Fibroblast of skin of back (primary cell): ENCODE measurements around the gene SNAI1.
A peak's percentile ranks its signal among the peaks of the same experiment; 100 is the strongest.
"Not testable (repeated sequence)": the region's sequence is repeated elsewhere in the genome, so short reads cannot be mapped to it uniquely, and the experiment has no call there.

Source experiments
- DNase-seq: peaks from one replicate; pipeline ENCODE4 v3.0.0-alpha.2; 2013

SNAI1 gene

GRCh38 chr20:49964964-49965780, 17.6 kb upstream of the SNAI1 start:
- peak; percentile 37 for DNase-seq

DNA sequence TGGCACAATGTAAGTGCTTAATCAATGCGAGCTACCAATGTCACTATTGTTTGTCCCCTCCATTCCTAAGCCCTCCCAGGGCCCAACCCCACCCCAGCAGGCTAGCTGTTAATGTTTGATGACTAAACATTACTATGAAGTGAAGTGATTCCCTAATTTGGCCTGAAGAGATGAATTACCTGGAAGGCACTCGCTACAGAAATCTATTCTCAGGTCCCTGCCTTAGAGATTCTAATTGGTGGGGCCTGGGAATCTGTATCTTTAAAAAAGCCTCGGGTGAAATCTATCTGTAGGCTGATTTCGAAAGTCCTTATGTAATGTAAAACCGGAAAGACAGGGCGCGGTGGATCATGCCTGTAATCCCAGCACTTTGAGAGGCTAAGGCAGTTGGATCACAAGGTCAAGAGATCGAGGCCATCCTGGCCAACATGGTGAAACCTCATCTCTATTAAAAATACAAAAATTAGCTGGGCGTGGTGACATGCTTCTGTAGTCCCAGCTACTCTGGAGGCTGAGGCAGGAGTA, 16.9 kb upstream of the SNAI1 start:
- no peak for DNase-seq

DNA sequence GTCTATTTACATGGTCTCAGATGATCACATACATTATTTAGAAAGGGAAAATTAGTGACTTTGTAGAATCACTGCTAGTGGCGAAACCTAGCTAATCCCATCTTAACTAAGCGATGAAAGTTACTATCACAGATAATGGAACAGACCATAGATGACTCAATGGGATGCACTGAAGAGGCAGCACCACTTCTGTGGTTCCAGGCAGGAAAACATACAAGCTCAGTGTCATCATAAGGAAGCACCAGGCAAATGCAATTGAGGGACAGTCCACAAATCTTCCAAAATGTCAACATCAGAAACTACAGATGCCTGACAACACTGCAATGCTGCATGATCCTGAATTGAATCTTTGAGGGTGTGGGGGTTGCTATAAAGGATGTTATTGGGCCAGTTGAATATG, 15.9 kb upstream of the SNAI1 start:
- peak; percentile 35 for DNase-seq

DNA sequence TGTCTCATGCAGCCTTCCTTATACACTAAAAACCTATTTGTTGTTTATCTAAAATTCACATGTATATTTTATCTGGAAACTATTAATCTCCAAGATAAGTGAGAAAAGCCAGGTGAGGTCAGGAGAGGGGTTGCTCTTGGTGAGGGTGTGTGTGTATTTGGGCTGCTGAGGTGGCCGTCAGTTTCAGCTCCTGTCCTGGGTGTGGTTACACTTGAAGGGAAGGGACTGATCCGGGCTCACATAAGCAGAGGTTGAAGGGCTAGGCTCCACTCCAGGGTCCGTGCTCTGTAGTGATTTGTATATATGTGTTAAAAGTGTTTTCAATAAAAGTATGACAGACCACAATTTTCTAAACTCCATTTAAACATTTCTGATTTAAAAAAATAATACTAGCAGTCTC, 13.5 kb upstream of the SNAI1 start:
- DNase-seq: no peak

DNA sequence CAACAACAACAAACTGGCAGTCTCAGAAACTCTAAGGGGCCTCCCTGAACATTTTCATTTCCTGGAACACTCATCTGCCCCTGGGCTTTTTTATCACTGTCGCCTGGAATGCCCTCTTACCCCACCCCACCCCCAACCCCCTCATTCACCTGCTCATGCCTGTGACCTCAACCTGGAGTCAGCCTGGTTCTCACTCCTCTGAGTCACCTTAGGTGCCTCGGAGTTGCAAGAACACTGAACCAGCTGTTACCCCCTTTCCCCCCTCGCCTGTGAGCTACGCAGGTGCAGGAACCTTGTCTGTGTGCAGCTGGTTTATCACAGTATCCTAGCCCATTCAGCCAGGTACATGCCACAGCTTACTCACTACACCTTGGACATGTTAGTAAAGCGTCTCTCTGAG, 12.8 kb upstream of the SNAI1 start:
- DNase-seq: no peak

- DNase-seq: no peak
Measured at GRCh38 chr20:49970498-49970897, 12.3 kb upstream of the SNAI1 start.

GRCh38 chr20:49973981-49974380, 8.8 kb upstream of the SNAI1 start:
- DNase-seq: no peak

GRCh38 chr20:49976542-49976941, 6.2 kb upstream of the SNAI1 start:
- DNase-seq: peak; percentile 54

DNA sequence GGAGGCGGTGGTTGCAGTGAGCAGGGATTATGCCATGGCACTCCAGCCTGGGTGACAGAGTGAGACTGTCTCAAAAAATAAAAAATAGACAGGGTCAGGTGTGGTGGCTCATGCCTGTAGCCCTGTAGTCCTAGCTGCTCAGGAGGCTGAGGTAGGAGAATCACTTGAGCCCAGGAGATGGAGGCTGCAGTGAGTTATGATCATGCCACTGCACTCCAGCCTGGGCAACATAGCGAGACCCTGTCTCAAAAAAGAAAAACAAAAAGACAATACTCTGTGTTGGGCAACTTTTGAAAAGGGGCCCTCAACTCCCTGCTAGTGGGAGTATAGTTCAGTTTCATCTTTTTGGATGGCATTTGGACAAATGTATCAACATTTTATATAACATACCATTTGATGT, 5.0 kb upstream of the SNAI1 start:
- DNase-seq: not testable (repeated sequence)

- no peak for DNase-seq
Measured at GRCh38 chr20:49978685-49979029, 4.1 kb upstream of the SNAI1 start.

- DNase-seq: peak; percentile 40
Measured at GRCh38 chr20:49979030-49979832, 3.5 kb upstream of the SNAI1 start.

- DNase-seq: no peak
Measured at GRCh38 chr20:49980140-49981008, 2.4 kb upstream of the SNAI1 start.

- DNase-seq: no peak
Measured at GRCh38 chr20:49981218-49982071, 1.3 kb upstream of the SNAI1 start.

GRCh38 chr20:49982072-49982345, 771 bp upstream of the SNAI1 start:
- DNase-seq: no peak

DNA sequence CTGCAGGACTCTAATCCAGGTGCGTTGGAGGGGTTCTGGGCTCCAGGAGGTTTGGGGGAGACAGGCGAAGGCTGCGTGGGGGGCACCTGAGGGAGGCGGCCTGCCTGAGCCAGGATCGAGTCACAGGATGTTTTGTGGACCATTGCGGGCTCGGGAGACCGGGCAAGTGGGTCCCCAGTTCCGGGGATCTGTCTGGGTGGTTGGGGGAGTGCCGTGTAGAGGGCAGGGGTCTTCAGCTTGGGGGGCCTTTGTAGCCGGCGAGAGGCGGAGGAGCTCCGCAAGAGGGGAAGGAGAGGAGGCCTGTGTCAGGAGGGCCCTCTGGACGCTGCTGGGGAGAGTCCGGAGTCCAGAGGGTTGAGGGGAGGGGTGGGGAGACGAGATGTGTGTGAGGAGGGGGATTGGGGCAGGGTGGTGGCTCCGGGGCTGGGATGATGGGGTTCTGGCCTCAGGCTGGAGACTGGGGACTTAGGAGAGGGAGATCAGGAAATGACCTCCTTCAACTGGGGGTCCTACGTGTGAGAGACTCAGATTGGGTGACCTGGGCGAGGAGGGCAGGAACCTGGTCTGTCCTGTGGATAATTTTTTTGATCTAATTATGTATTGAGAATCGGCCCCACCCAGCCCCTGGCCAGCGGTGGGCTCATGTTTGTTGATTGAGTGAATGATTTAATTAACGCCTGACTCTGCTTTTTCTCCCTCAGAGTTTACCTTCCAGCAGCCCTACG, 505 bp downstream of the SNAI1 start:
- no peak for DNase-seq

DNA sequence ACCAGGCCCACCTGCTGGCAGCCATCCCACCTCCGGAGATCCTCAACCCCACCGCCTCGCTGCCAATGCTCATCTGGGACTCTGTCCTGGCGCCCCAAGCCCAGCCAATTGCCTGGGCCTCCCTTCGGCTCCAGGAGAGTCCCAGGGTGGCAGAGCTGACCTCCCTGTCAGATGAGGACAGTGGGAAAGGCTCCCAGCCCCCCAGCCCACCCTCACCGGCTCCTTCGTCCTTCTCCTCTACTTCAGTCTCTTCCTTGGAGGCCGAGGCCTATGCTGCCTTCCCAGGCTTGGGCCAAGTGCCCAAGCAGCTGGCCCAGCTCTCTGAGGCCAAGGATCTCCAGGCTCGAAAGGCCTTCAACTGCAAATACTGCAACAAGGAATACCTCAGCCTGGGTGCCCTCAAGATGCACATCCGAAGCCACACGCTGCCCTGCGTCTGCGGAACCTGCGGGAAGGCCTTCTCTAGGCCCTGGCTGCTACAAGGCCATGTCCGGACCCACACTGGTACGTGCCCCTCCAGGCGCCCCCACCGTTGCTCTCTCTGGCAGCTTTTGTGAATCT, 1.1 kb downstream of the SNAI1 start:
- DNase-seq: no peak

DNA sequence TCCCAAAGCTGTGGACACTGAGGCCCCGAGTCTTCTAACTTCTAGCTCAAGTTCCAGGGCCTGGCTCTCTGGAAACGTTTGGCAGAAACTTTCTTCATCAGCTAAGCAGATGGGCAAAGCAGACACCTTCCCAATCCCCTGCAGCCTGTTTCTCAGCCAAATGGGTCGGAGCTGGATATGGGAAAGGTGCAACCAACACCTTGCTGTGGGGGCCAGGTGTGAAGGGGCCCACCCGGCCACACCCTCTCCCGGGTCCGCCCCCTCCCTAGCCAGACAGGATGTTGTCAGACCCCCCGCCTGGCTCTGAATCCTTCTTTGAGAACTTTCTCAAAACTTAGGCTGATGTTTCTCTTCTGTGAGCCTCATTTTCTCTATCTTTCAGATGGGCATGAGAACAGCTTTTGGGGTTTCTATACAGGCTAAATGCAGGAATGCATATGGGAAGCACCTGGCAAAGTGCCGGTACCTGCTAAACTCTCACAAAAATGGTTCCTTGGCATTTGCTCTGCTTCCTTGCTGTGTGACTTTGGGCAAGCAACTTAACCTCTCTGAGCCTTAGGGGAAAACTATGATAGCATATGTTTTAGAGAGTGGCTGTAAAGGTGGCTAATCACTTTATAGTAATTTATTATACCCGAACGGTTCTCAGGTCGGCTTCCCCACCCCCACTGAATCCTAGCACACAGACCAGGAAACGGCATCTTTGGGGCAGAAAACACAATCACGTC, 1.8 kb downstream of the SNAI1 start:
- DNase-seq: no peak

GRCh38 chr20:49985157-49985556, 2.4 kb downstream of the SNAI1 start:
- DNase-seq: no peak

- no peak for DNase-seq
Measured at GRCh38 chr20:49985617-49986016, 2.8 kb downstream of the SNAI1 start.

GRCh38 chr20:49986049-49986448, 3.3 kb downstream of the SNAI1 start:
- DNase-seq: no peak
